H9 (cell line): ENCODE results near the gene PAIP2. TPM values are rescaled to one million over a fixed set of nuclear protein-coding genes. Genes with fewer than 3 reads are reported as not detected.

Experiments
- DNase-seq: peaks from one replicate; pipeline ENCODE4 v3.0.0-alpha.2; 2017
- H2AFZ ChIP-seq: one replicate; pipeline ENCODE4 v1.6.1; 2013; ENCODE audit warnings: mild to moderate bottlenecking, low read length, control low read depth, moderate library complexity
- H2AK5ac ChIP-seq: 2 replicates; pipeline ENCODE4 v1.6.1; 2013; ENCODE audit warnings: low read length, control low read depth, mixed read lengths; ENCODE audit not compliant: insufficient read length
- H2BK120ac ChIP-seq: one replicate; pipeline ENCODE4 v1.6.1; 2013; ENCODE audit warnings: low read depth, mild to moderate bottlenecking, low read length, control low read depth, inconsistent platforms; ENCODE audit not compliant: poor library complexity, severe bottlenecking
- H2BK12ac ChIP-seq: 2 replicates; pipeline ENCODE4 v1.6.1; 2013; ENCODE audit warnings: low read length, control low read depth, mixed read lengths, low read depth; ENCODE audit not compliant: insufficient read length
- H2BK15ac ChIP-seq: 2 replicates; pipeline ENCODE4 v1.6.1; 2013; ENCODE audit warnings: low read depth, low read length, control low read depth
- H2BK20ac ChIP-seq: one replicate; pipeline ENCODE4 v1.6.1; 2013; ENCODE audit warnings: low read depth, mild to moderate bottlenecking, low read length, control low read depth, inconsistent platforms; ENCODE audit not compliant: poor library complexity, severe bottlenecking
- H2BK5ac ChIP-seq: 2 replicates; pipeline ENCODE4 v1.6.1; 2013; ENCODE audit warnings: low read length, control low read depth, mixed read lengths; ENCODE audit not compliant: insufficient read length
- H3K14ac ChIP-seq: 2 replicates; pipeline ENCODE4 v1.6.1; 2013; ENCODE audit warnings: low read length, control low read depth; ENCODE audit not compliant: insufficient read depth
- H3K18ac ChIP-seq: 2 replicates; pipeline ENCODE4 v1.6.1; 2013; ENCODE audit warnings: low read depth, mild to moderate bottlenecking, mixed read lengths, low read length, control low read depth; ENCODE audit not compliant: insufficient read length
- H3K23ac ChIP-seq: 2 replicates; pipeline ENCODE4 v1.6.1; 2013; ENCODE audit warnings: low read length, control low read depth, mixed read lengths, low read depth; ENCODE audit not compliant: insufficient read length
- H3K23me2 ChIP-seq: 2 replicates; pipeline ENCODE4 v1.6.1; 2013; ENCODE audit warnings: low read depth, mild to moderate bottlenecking, mixed read lengths, low read length, control low read depth; ENCODE audit not compliant: insufficient read length, poor library complexity, severe bottlenecking
- H3K27ac ChIP-seq: 2 replicates; pipeline ENCODE4 v1.5.1; 2013; ENCODE audit warnings: low read length, control low read depth, mixed read lengths, low read depth; ENCODE audit not compliant: insufficient read length
- H3K27me3 ChIP-seq: 2 replicates; pipeline ENCODE4 v1.6.1; 2013; ENCODE audit warnings: low read length, control low read depth, inconsistent platforms; ENCODE audit not compliant: insufficient read depth
- H3K4ac ChIP-seq: 2 replicates; pipeline ENCODE4 v1.6.1; 2013; ENCODE audit warnings: low read depth, mild to moderate bottlenecking, control low read depth, inconsistent platforms, low read length, moderate library complexity
- H3K4me1 ChIP-seq: 2 replicates; pipeline ENCODE4 v1.6.1; 2013; ENCODE audit warnings: low read length, control low read depth, inconsistent platforms; ENCODE audit not compliant: insufficient read depth
- H3K4me2 ChIP-seq: 2 replicates; pipeline ENCODE4 v1.6.1; 2013; ENCODE audit warnings: low read length, control low read depth, mixed read lengths; ENCODE audit not compliant: insufficient read length, insufficient read depth
- H3K56ac ChIP-seq: 2 replicates; pipeline ENCODE4 v1.6.1; 2013; ENCODE audit warnings: low read depth, mild to moderate bottlenecking, mixed read lengths, low read length, control low read depth; ENCODE audit not compliant: insufficient read length
- H3K79me1 ChIP-seq: 2 replicates; pipeline ENCODE4 v1.6.1; 2013; ENCODE audit warnings: low read depth, mild to moderate bottlenecking, moderate library complexity, low read length, control low read depth, inconsistent platforms; ENCODE audit not compliant: insufficient read depth, poor library complexity, severe bottlenecking
- H3K79me2 ChIP-seq: 2 replicates; pipeline ENCODE4 v1.6.1; 2013; ENCODE audit warnings: low read length, control low read depth, inconsistent platforms; ENCODE audit not compliant: insufficient read depth
- H3K9ac ChIP-seq: 2 replicates; pipeline ENCODE4 v1.6.1; 2013; ENCODE audit warnings: low read length, control low read depth, mixed read lengths; ENCODE audit not compliant: insufficient read length; ENCODE audit errors: extremely low read depth
- H3K9me3 ChIP-seq: one replicate; pipeline ENCODE4 v1.6.1; 2013; ENCODE audit warnings: low read depth, low read length, inconsistent platforms; ENCODE audit not compliant: control insufficient read depth
- H3T11ph ChIP-seq: one replicate; pipeline ENCODE4 v1.6.1; 2013; ENCODE audit warnings: mild to moderate bottlenecking, low read length, control low read depth, inconsistent platforms
- H4K20me1 ChIP-seq: one replicate; pipeline ENCODE4 v1.6.1; 2013; ENCODE audit not compliant: control insufficient read depth, insufficient read length, insufficient read depth
- H4K5ac ChIP-seq: 2 replicates; pipeline ENCODE4 v1.6.1; 2013; ENCODE audit warnings: low read depth, mild to moderate bottlenecking, mixed read lengths, low read length, control low read depth; ENCODE audit not compliant: insufficient read length
- H4K8ac ChIP-seq: replicated peaks from 2 replicates; pipeline ENCODE4 v1.6.1; 2013; ENCODE audit warnings: low read length, control low read depth, mixed read lengths, low read depth; ENCODE audit not compliant: insufficient read length
- H4K91ac ChIP-seq: 2 replicates; pipeline ENCODE4 v1.6.1; 2013; ENCODE audit warnings: low read depth, mild to moderate bottlenecking, moderate library complexity, mixed read lengths, low read length, control low read depth; ENCODE audit not compliant: insufficient read length
- H3K27ac Mint-ChIP-seq, 3 experiments: 2 replicates in 2 of 3; 3 replicates in 1 of 3; pipeline ENCODE4 v1.8.0; 2020 to 2021; ENCODE audit warnings: mixed read lengths in 3 of 3, mild to moderate bottlenecking in 1 of 3, moderate library complexity in 1 of 3
- H3K27me3 Mint-ChIP-seq: 2 replicates; pipeline ENCODE4 v1.8.0; 2021; ENCODE audit warnings: low read depth, mild to moderate bottlenecking, moderate library complexity, mixed read lengths
- H3K36me3 Mint-ChIP-seq, 3 experiments: 2 replicates in 2 of 3; 3 replicates in 1 of 3; pipeline ENCODE4 v1.8.0; 2020 to 2021; ENCODE audit warnings: low read depth in 3 of 3, mixed read lengths in 3 of 3; ENCODE audit not compliant: insufficient read depth in 1 of 3
- H3K4me1 Mint-ChIP-seq, 2 experiments: 2 replicates each; pipeline ENCODE4 v1.8.0; 2020; ENCODE audit warnings: mixed read lengths in 2 of 2
- H3K4me3 Mint-ChIP-seq, 2 experiments: 2 replicates in 1 of 2; 3 replicates in 1 of 2; pipeline ENCODE4 v1.8.0; 2020 to 2021; ENCODE audit warnings: mild to moderate bottlenecking in 2 of 2, mixed read lengths in 2 of 2, moderate library complexity in 1 of 2
- H3K9me3 Mint-ChIP-seq, 2 experiments: 2 replicates in 1 of 2; 3 replicates in 1 of 2; pipeline ENCODE4 v1.8.0; 2020; ENCODE audit warnings: mild to moderate bottlenecking in 2 of 2, mixed read lengths in 2 of 2, moderate library complexity in 1 of 2
- CTCF ChIP-seq: fragments of 200-600 bp; sonication (generic); conservative IDR thresholded peaks from 3 replicates; pipeline ENCODE4 v1.8.0; 2021; ENCODE audit warnings: antibody characterized with exemption, mild to moderate bottlenecking
- WGBS: extraction: QIAGEN DNeasy Blood & Tissue Kit; methylation state at CpG from one replicate; pipeline ENCODE4 v1.1.7; 2013; ENCODE audit warnings: missing lambda C conversion rate, low lambda C conversion rate, mixed read lengths; ENCODE audit not compliant: insufficient read length; ENCODE audit errors: extremely low coverage; 5-methylcytosine and 5-hydroxymethylcytosine counted together
- total RNA-seq: library from RNA; stranded (reverse); gene quantifications from 2 replicates; pipeline ENCODE4 v1.2.1, GENCODE V29; 2021

PAIP2 gene
- total RNA-seq, 1 experiment from 2014 or later, result 121 TPM

- no peak overlapping the region for H3K4ac ChIP-seq
- no peak overlapping the region for H3K56ac ChIP-seq
- H2BK5ac ChIP-seq, result no peak overlapping the region
- peak overlapping the region; percentile 67 for H3K18ac ChIP-seq
- H2BK20ac ChIP-seq, result no peak overlapping the region
- no peak overlapping the region for H2BK12ac ChIP-seq
- Mint-ChIP-seq H3K27ac (peak overlapping the region; percentile 99 to 100 (median 100)), H3K4me3 (peak overlapping the region; percentile 95 to 99), H3K27me3 (peaks cover 3% of the 10 kb centered on the region), H3K9me3 (no peaks in the 10 kb centered on the region; a peak in 1 of 5 replicates), H3K36me3 (peaks cover 18 to 40% (median 32%) of the 10 kb centered on the region in 3 experiments; a peak in 6 of 7 replicates), H3K4me1 (peaks cover 18 to 25% of the 10 kb centered on the region in 2 experiments)
- peak overlapping the region; percentile 99 for H3K4me2 ChIP-seq
- H2AK5ac ChIP-seq, result no peak overlapping the region
- H3K79me1 ChIP-seq, result peaks cover 11% of the 10 kb centered on the region
- H4K91ac ChIP-seq, result no peak overlapping the region
- peak overlapping the region; percentile 70; the same call in 1 of the 2 replicates for H3K14ac ChIP-seq
- no peak overlapping the region for H2BK15ac ChIP-seq
- no peak for DNase-seq
- H2BK120ac ChIP-seq, result no peak overlapping the region
- H3T11ph ChIP-seq, result no peak overlapping the region
- no peaks in the 10 kb centered on the region for H3K9me3 ChIP-seq
- H3K27ac ChIP-seq, result peak overlapping the region; percentile 41
- no peaks in the 10 kb centered on the region for H3K27me3 ChIP-seq
- H3K4me1 ChIP-seq, result no peaks in the 10 kb centered on the region; the same call in none of the 2 replicates
- H4K8ac ChIP-seq, result no peak overlapping the region
- peaks cover 7% of the 10 kb centered on the region for H3K23me2 ChIP-seq
- H3K79me2 ChIP-seq, result peaks cover 41% of the 10 kb centered on the region
- no peaks in the 10 kb centered on the region for H4K20me1 ChIP-seq
- WGBS, result no CpG with 5 or more reads among the region's 16 CpGs
- no peak overlapping the region for H4K5ac ChIP-seq
- no peak for TF ChIP-seq CTCF
- no peak overlapping the region for H3K23ac ChIP-seq
- no peak overlapping the region for H2AFZ ChIP-seq
- peak overlapping the region; percentile 90 for H3K9ac ChIP-seq
These were observed 719 bp downstream of the PAIP2 start for GRCh38 chr5:139342423-139342723.
